ENCODE measurements around the gene PPFIA1. TPM values are rescaled to one million over a fixed set of nuclear protein-coding genes. Genes with fewer than 3 reads are reported as not detected.
A peak's percentile ranks its signal among the peaks of the same experiment; 100 is the strongest.

Gene PPFIA1
- total RNA-seq, 5 donors from 2014 or later (not counting 1 experiment from before 2014, with no cell fraction given) = 41.0 to 50.7 (median 49.6) TPM

- H3K36me3 ChIP-seq (ENCODE audit: control insufficient read depth in 2 of 2, extremely low read depth in 1 of 2, insufficient read depth in 1 of 2, low read length in 1 of 2) = no peaks in the 10 kb centered on the region
- H3K9me3 ChIP-seq = no peaks in the 10 kb centered on the region
- ChIA-PET CTCF (no interaction called here), POLR2A (no interaction called here)
- DNase-seq (peak in 23 of 35 experiments; percentile 6 to 48 (median 26)), ATAC-seq (replicated peaks in 1 of 4) (peak in 1 of 4 experiments; percentile 20)
- no peak overlapping the region for H3K4me3 ChIP-seq (ENCODE audit: control insufficient read depth in 1 of 2, extremely low read depth in 1 of 2, low read length in 1 of 2)
- Mint-ChIP-seq H3K27me3 (peaks cover 0 to 10% of the 10 kb centered on the region in 2 donors), H3K4me3 (no peak overlapping the region), H3K9me3 (no peaks in the 10 kb centered on the region), H3K36me3 (no peaks in the 10 kb centered on the region), H3K4me1 (peaks cover 0 to 9% (median 0%) of the 10 kb centered on the region in 3 donors), H3K27ac (no peak overlapping the region)
- 70% methylated on average over 30 of the region's 34 CpGs for WGBS (ENCODE audit: insufficient coverage)
- no peak overlapping the region for H3K27ac ChIP-seq (ENCODE audit: low read length)
- H3K27me3 ChIP-seq (replicated peaks in 1 of 2; ENCODE audit: control insufficient read depth in 2 of 2, extremely low read depth in 1 of 2, insufficient read depth in 2 of 2, low read length in 1 of 2) = peaks cover 0 to 42% of the 10 kb centered on the region in 2 experiments
- peaks cover 0 to 23% of the 10 kb centered on the region in 2 experiments for H3K4me1 ChIP-seq (ENCODE audit: control insufficient read depth in 1 of 2, extremely low read depth in 1 of 2, insufficient read depth in 2 of 2, low read length in 2 of 2)
Observed at GRCh38 chr11:70423523-70424505, 153.3 kb downstream of the PPFIA1 start.

- Mint-ChIP-seq H3K4me1 (peaks cover 0 to 9% (median 0%) of the 10 kb centered on the region in 3 donors), H3K9me3 (no peaks in the 10 kb centered on the region), H3K4me3 (no peak overlapping the region), H3K36me3 (no peaks in the 10 kb centered on the region), H3K27ac (no peak overlapping the region), H3K27me3 (peaks cover 0 to 12% of the 10 kb centered on the region in 2 donors)
- no peaks in the 10 kb centered on the region for H3K9me3 ChIP-seq
- peaks cover 0 to 51% of the 10 kb centered on the region in 2 experiments for H3K27me3 ChIP-seq (replicated peaks in 1 of 2; ENCODE audit: control insufficient read depth in 2 of 2, extremely low read depth in 1 of 2, insufficient read depth in 2 of 2, low read length in 1 of 2)
- 86% methylated on average over 12 of the region's 14 CpGs for WGBS (ENCODE audit: insufficient coverage)
- ChIA-PET CTCF (no interaction called here), POLR2A (no interaction called here)
- ATAC-seq (replicated peaks in 1 of 4) (no peak), DNase-seq (no peak)
- H3K4me1 ChIP-seq (ENCODE audit: control insufficient read depth in 1 of 2, extremely low read depth in 1 of 2, insufficient read depth in 2 of 2, low read length in 2 of 2) = peaks cover 0 to 23% of the 10 kb centered on the region in 2 experiments
- H3K27ac ChIP-seq (ENCODE audit: low read length) = no peak overlapping the region
- H3K36me3 ChIP-seq (ENCODE audit: control insufficient read depth in 2 of 2, extremely low read depth in 1 of 2, insufficient read depth in 1 of 2, low read length in 1 of 2) = no peaks in the 10 kb centered on the region
- no peak overlapping the region for H3K4me3 ChIP-seq (ENCODE audit: control insufficient read depth in 1 of 2, extremely low read depth in 1 of 2, low read length in 1 of 2)
Observed at GRCh38 chr11:70424765-70425344, 154.4 kb downstream of the PPFIA1 start.

GRCh38 chr11:70427436-70427835 lies 156.9 kb downstream of the PPFIA1 start:
- CTCF ChIA-PET = no interaction called here
- no peaks in the 10 kb centered on the region for H3K36me3 ChIP-seq (ENCODE audit: control insufficient read depth in 2 of 2, extremely low read depth in 1 of 2, insufficient read depth in 1 of 2, low read length in 1 of 2)
- POLR2A ChIA-PET = no interaction called here
- Mint-ChIP-seq H3K4me3 (no peak overlapping the region), H3K27ac (no peak overlapping the region), H3K27me3 (peaks cover 0 to 9% of the 10 kb centered on the region in 2 donors), H3K4me1 (peaks cover 0 to 9% (median 0%) of the 10 kb centered on the region in 3 donors), H3K9me3 (no peaks in the 10 kb centered on the region), H3K36me3 (no peaks in the 10 kb centered on the region)
- H3K9me3 ChIP-seq = no peaks in the 10 kb centered on the region
- H3K4me1 ChIP-seq (ENCODE audit: control insufficient read depth in 1 of 2, extremely low read depth in 1 of 2, insufficient read depth in 2 of 2, low read length in 2 of 2) = peaks cover 0 to 23% of the 10 kb centered on the region in 2 experiments
- ATAC-seq (replicated peaks in 1 of 4) (no peak), DNase-seq (no peak)
- 89% methylated on average over 7 of the region's 11 CpGs for WGBS (ENCODE audit: insufficient coverage)
- H3K4me3 ChIP-seq (ENCODE audit: control insufficient read depth in 1 of 2, extremely low read depth in 1 of 2, low read length in 1 of 2) = no peak overlapping the region
- no peak overlapping the region for H3K27ac ChIP-seq (ENCODE audit: low read length)
- H3K27me3 ChIP-seq (replicated peaks in 1 of 2; ENCODE audit: control insufficient read depth in 2 of 2, extremely low read depth in 1 of 2, insufficient read depth in 2 of 2, low read length in 1 of 2) = peaks cover 0 to 59% of the 10 kb centered on the region in 2 experiments

GRCh38 chr11:70428701-70429427 lies 158.4 kb downstream of the PPFIA1 start:
- Histone ChIP-seq H3K4me1 (ENCODE audit: control insufficient read depth in 1 of 2, extremely low read depth in 1 of 2, insufficient read depth in 2 of 2, low read length in 2 of 2) (peaks cover 0 to 21% of the 10 kb centered on the region in 2 experiments), H3K4me3 (ENCODE audit: control insufficient read depth in 1 of 2, extremely low read depth in 1 of 2, low read length in 1 of 2) (no peak overlapping the region), H3K9me3 (no peaks in the 10 kb centered on the region), H3K36me3 (ENCODE audit: control insufficient read depth in 2 of 2, extremely low read depth in 1 of 2, insufficient read depth in 1 of 2, low read length in 1 of 2) (no peaks in the 10 kb centered on the region), H3K27ac (ENCODE audit: low read length) (no peak overlapping the region), H3K27me3 (replicated peaks in 1 of 2; ENCODE audit: control insufficient read depth in 2 of 2, extremely low read depth in 1 of 2, insufficient read depth in 2 of 2, low read length in 1 of 2) (peaks cover 0 to 54% of the 10 kb centered on the region in 2 experiments)
- ChIA-PET CTCF (no interaction called here), POLR2A (no interaction called here)
- H3K9me3 Mint-ChIP-seq = no peaks in the 10 kb centered on the region
- peaks cover 0 to 9% (median 0%) of the 10 kb centered on the region in 3 donors for H3K4me1 Mint-ChIP-seq
- H3K27me3 Mint-ChIP-seq = peaks cover 0 to 7% of the 10 kb centered on the region in 2 donors
- no peaks in the 10 kb centered on the region for H3K36me3 Mint-ChIP-seq
- WGBS (ENCODE audit: insufficient coverage) = 100% methylated on average over 11 of the region's 18 CpGs
- H3K27ac Mint-ChIP-seq = no peak overlapping the region
- H3K4me3 Mint-ChIP-seq = no peak overlapping the region
- DNase-seq (no peak), ATAC-seq (replicated peaks in 1 of 4) (no peak)

- no peak for DNase-seq
- Mint-ChIP-seq H3K9me3 (no peaks in the 10 kb centered on the region), H3K36me3 (no peaks in the 10 kb centered on the region), H3K27me3 (peaks cover 0 to 7% of the 10 kb centered on the region in 2 donors), H3K4me3 (no peak overlapping the region), H3K27ac (no peak overlapping the region), H3K4me1 (peaks cover 0 to 7% (median 0%) of the 10 kb centered on the region in 3 donors)
- no peak for ATAC-seq (replicated peaks in 1 of 4)
- 95% methylated on average over 3 of the region's 8 CpGs for whole genome bisulfite sequencing (ENCODE audit: insufficient coverage)
- CTCF ChIA-PET = no interaction called here
- no peak overlapping the region for H3K4me3 ChIP-seq (ENCODE audit: control insufficient read depth in 1 of 2, extremely low read depth in 1 of 2, low read length in 1 of 2)
- H3K36me3 ChIP-seq (ENCODE audit: control insufficient read depth in 2 of 2, extremely low read depth in 1 of 2, insufficient read depth in 1 of 2, low read length in 1 of 2) = no peaks in the 10 kb centered on the region
- peaks cover 0 to 16% of the 10 kb centered on the region in 2 experiments for H3K4me1 ChIP-seq (ENCODE audit: control insufficient read depth in 1 of 2, extremely low read depth in 1 of 2, insufficient read depth in 2 of 2, low read length in 2 of 2)
- no peak overlapping the region for H3K27ac ChIP-seq (ENCODE audit: low read length)
- H3K9me3 ChIP-seq = no peaks in the 10 kb centered on the region
- POLR2A ChIA-PET = no interaction called here
- peaks cover 0 to 50% of the 10 kb centered on the region in 2 experiments for H3K27me3 ChIP-seq (replicated peaks in 1 of 2; ENCODE audit: control insufficient read depth in 2 of 2, extremely low read depth in 1 of 2, insufficient read depth in 2 of 2, low read length in 1 of 2)
Observed at GRCh38 chr11:70429428-70429705, 158.9 kb downstream of the PPFIA1 start.
